MM.1S (cell line): ENCODE data around the gene DOK4.
"Not testable (repeated sequence)": the region's sequence is repeated elsewhere in the genome, so short reads cannot be mapped to it uniquely, and the experiment has no call there.

Source experiments
- DNase-seq: peaks from one replicate; pipeline ENCODE4 v3.0.0-alpha.2; 2015
- H2AFZ ChIP-seq: fragments of 300-600 bp; sonication (generic); 2 replicates; pipeline ENCODE4 v1.6.0; 2016; ENCODE audit warnings: antibody characterized with exemption, low read length
- H3F3A ChIP-seq: fragments of 300-600 bp; sonication (generic); 2 replicates; pipeline ENCODE4 v1.6.1; 2016; ENCODE audit warnings: mild to moderate bottlenecking, antibody characterized with exemption, low read length, moderate library complexity, mixed read lengths; ENCODE audit not compliant: insufficient read depth
- H3K27ac ChIP-seq: fragments of 300-600 bp; sonication (generic); 2 replicates; pipeline ENCODE4 v1.5.1; 2016; ENCODE audit warnings: mild to moderate bottlenecking, low read length
- H3K27me3 ChIP-seq: fragments of 300-600 bp; sonication (generic); replicated peaks from 2 replicates; pipeline ENCODE4 v1.6.0; 2016; ENCODE audit warnings: low read length; ENCODE audit not compliant: insufficient read depth
- H3K36me3 ChIP-seq: fragments of 300-600 bp; sonication (generic); replicated peaks from 2 replicates; pipeline ENCODE4 v1.6.1; 2016; ENCODE audit warnings: mild to moderate bottlenecking, low read length, mixed read lengths; ENCODE audit not compliant: insufficient read depth
- H3K4me1 ChIP-seq: fragments of 300-600 bp; sonication (generic); 2 replicates; pipeline ENCODE4 v1.6.1; 2016; ENCODE audit warnings: low read length, mixed read lengths
- H3K4me2 ChIP-seq: fragments of 300-600 bp; sonication (generic); 2 replicates; pipeline ENCODE4 v1.6.0; 2016; ENCODE audit warnings: low read depth, low read length
- H3K4me3 ChIP-seq: fragments of 300-600 bp; sonication (generic); 2 replicates; pipeline ENCODE4 v1.5.1; 2016; ENCODE audit warnings: low read length, mixed read lengths
- H3K79me2 ChIP-seq: fragments of 300-600 bp; sonication (generic); 2 replicates; pipeline ENCODE4 v1.6.1; 2016; ENCODE audit warnings: mixed run types, low read length, mixed read lengths
- H3K9ac ChIP-seq: fragments of 300-600 bp; sonication (generic); 2 replicates; pipeline ENCODE4 v1.6.1; 2016; ENCODE audit warnings: low read length, mixed read lengths
- H3K9me2 ChIP-seq: fragments of 300-600 bp; sonication (generic); replicated peaks from 2 replicates; pipeline ENCODE4 v1.6.1; 2016; ENCODE audit warnings: mild to moderate bottlenecking, low read length, mixed read lengths; ENCODE audit not compliant: insufficient read depth
- H3K9me3 ChIP-seq: fragments of 300-600 bp; sonication (generic); replicated peaks from 2 replicates; pipeline ENCODE4 v1.6.1; 2016; ENCODE audit warnings: mild to moderate bottlenecking, low read length, mixed read lengths; ENCODE audit not compliant: insufficient read depth
- H4K20me1 ChIP-seq: fragments of 300-600 bp; sonication (generic); 2 replicates; pipeline ENCODE4 v1.6.1; 2016; ENCODE audit warnings: mild to moderate bottlenecking, low read length, moderate library complexity, mixed read lengths; ENCODE audit not compliant: insufficient read depth
- EZH2 ChIP-seq: fragments of 300-600 bp; sonication (generic); optimal IDR thresholded peaks from 2 replicates; pipeline ENCODE3; 2017; ENCODE audit warnings: low read depth, mild to moderate bottlenecking, antibody characterized with exemption, low read length, mixed read lengths
- EZH2phosphoT487 ChIP-seq: fragments of 300-600 bp; sonication (generic); IDR thresholded peaks from 2 replicates; pipeline ENCODE4 v1.6.1; 2018; ENCODE audit warnings: antibody characterized with exemption, low read length
- TF ChIP-seq, protein P1 (sequence below): fragments of 300-600 bp; sonication (generic); IDR thresholded peaks from 2 replicates; pipeline ENCODE4 v1.5.1; 2016; ENCODE audit warnings: antibody characterized with exemption, low read length, mixed read lengths

Gene DOK4

GRCh38 chr16:57444711-57445110 lies 41.6 kb downstream of the DOK4 start:
- no peaks in the 10 kb centered on the region for H3F3A ChIP-seq
- H3K4me1 ChIP-seq, result peaks cover 8% of the 10 kb centered on the region; the same call in 1 of the 2 replicates
- H3K9me2 ChIP-seq, result no peaks in the 10 kb centered on the region
- TF ChIP-seq EZH2phosphoT487, result no peak
- TF ChIP-seq EZH2, result no peak
- TF ChIP-seq, protein P1, sequence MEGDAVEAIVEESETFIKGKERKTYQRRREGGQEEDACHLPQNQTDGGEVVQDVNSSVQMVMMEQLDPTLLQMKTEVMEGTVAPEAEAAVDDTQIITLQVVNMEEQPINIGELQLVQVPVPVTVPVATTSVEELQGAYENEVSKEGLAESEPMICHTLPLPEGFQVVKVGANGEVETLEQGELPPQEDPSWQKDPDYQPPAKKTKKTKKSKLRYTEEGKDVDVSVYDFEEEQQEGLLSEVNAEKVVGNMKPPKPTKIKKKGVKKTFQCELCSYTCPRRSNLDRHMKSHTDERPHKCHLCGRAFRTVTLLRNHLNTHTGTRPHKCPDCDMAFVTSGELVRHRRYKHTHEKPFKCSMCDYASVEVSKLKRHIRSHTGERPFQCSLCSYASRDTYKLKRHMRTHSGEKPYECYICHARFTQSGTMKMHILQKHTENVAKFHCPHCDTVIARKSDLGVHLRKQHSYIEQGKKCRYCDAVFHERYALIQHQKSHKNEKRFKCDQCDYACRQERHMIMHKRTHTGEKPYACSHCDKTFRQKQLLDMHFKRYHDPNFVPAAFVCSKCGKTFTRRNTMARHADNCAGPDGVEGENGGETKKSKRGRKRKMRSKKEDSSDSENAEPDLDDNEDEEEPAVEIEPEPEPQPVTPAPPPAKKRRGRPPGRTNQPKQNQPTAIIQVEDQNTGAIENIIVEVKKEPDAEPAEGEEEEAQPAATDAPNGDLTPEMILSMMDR, result no peak
- H3K9me3 ChIP-seq, result no peaks in the 10 kb centered on the region
- H4K20me1 ChIP-seq, result no peaks in the 10 kb centered on the region
- H3K9ac ChIP-seq, result no peak overlapping the region
- H3K27ac ChIP-seq, result no peak overlapping the region
- no peak overlapping the region for H2AFZ ChIP-seq
- H3K4me2 ChIP-seq, result no peak overlapping the region
- DNase-seq, result no peak
- H3K4me3 ChIP-seq, result no peak overlapping the region
- peaks cover 82% of the 10 kb centered on the region for H3K79me2 ChIP-seq
- H3K27me3 ChIP-seq, result no peaks in the 10 kb centered on the region
- H3K36me3 ChIP-seq, result no peaks in the 10 kb centered on the region

DNA sequence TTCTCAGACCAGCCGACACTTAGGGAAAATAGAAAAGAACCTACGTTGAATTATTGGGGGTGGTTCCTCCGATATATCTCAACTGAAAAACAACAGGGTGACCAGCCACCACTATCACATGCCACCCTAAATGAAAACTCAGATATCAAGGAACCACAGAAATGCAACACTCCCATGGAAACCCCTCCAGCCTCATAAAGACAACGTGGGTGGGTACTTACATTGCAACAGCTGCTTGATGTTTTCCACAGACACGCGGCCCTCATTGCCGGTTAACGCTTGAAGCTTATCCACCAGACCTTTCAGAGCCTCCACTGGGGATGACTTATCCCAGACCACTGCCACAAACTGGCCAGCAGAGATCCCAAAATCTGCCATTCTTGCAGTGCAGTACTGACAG lies 45.7 kb downstream of the DOK4 start:
- H3K79me2 ChIP-seq, result peaks cover 44% of the 10 kb centered on the region
- H3K4me3 ChIP-seq, H3K27me3 ChIP-seq, H3K27ac ChIP-seq, H3K36me3 ChIP-seq, H3K4me2 ChIP-seq, H3K4me1 ChIP-seq, H3K9me2 ChIP-seq, H3K9me3 ChIP-seq, DNase-seq, H3K9ac ChIP-seq, H2AFZ ChIP-seq, H3F3A ChIP-seq, H4K20me1 ChIP-seq: not testable (repeated sequence)

DNA sequence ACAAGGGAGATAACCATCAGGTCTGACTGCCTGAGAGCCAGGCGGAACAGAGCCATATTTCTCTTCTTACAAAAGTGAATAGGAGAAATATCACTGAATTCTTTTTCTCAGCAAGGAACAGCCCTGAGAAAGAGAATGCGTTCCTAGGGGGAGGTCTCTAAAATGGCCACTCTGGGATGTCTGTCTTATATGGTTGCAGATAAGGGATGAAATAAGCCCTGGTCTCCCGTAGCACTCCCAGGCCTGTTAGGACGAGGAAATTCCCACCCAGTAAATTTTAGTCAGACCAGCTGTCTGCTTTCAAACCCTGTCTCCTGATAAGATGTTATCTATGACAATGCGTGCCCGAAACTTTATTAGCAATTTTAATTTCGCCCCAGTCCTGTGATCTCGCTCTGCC lies 46.3 kb downstream of the DOK4 start:
- H3K36me3 ChIP-seq, H2AFZ ChIP-seq, H3K4me3 ChIP-seq, H3K4me1 ChIP-seq, DNase-seq, H3K4me2 ChIP-seq, H3K27me3 ChIP-seq, H3K9me3 ChIP-seq, H4K20me1 ChIP-seq, H3K27ac ChIP-seq, H3K9ac ChIP-seq, H3F3A ChIP-seq, H3K9me2 ChIP-seq: not testable (repeated sequence)
- H3K79me2 ChIP-seq, result peaks cover 38% of the 10 kb centered on the region

- no peaks in the 10 kb centered on the region for H3K27me3 ChIP-seq
- no peak overlapping the region for H2AFZ ChIP-seq
- TF ChIP-seq, protein P1, result no peak
- TF ChIP-seq EZH2phosphoT487, result no peak
- no peak for TF ChIP-seq EZH2
- H3K4me3 ChIP-seq, result no peak overlapping the region
- no peak for DNase-seq
- peaks cover 3% of the 10 kb centered on the region; the same call in 1 of the 2 replicates for H3K79me2 ChIP-seq
- H4K20me1 ChIP-seq, result no peaks in the 10 kb centered on the region
- no peak overlapping the region for H3K4me2 ChIP-seq
- H3K27ac ChIP-seq, result no peak overlapping the region
- H3K4me1 ChIP-seq, result no peaks in the 10 kb centered on the region
- H3F3A ChIP-seq, result no peaks in the 10 kb centered on the region
- peaks cover 18% of the 10 kb centered on the region for H3K36me3 ChIP-seq
- no peak overlapping the region for H3K9ac ChIP-seq
- H3K9me3 ChIP-seq, result no peaks in the 10 kb centered on the region
- no peaks in the 10 kb centered on the region for H3K9me2 ChIP-seq
Measured at GRCh38 chr16:57435838-57436237, 50.5 kb downstream of the DOK4 start.
